B cell (primary cell): Measurements from ENCODE around the gene NPTN. TPM values are rescaled to one million over a fixed set of nuclear protein-coding genes. Genes with fewer than 3 reads are reported as not detected.
A peak's percentile ranks its signal among the peaks of the same experiment; 100 is the strongest.

Source experiments
- ATAC-seq: fragments of 200-7000 bp; cut with Tn5 transposase; one replicate; pipeline ENCODE4 v1.10.0; 2021; ENCODE audit warnings: low read depth, mild to moderate bottlenecking, moderate number of reproducible peaks, moderate library complexity
- CTCF ChIA-PET: fragments of 350-600 bp; sonication (Branson Sonifier 250); formaldehyde crosslinking; loops from one replicate; lab custom pipeline; 2021; ENCODE audit warnings: antibody characterized with exemption, inconsistent platforms; lab: Charles Lee
- POLR2A ChIA-PET: fragments of 350-600 bp; sonication (Branson Sonifier 250); formaldehyde crosslinking; loops from one replicate; lab custom pipeline; 2021; ENCODE audit warnings: antibody characterized with exemption; lab: Charles Lee
- DNase-seq: peaks from one replicate; pipeline ENCODE4 v3.0.0; 2013
- H2AFZ ChIP-seq: 2 replicates; pipeline ENCODE4 v1.6.1; 2012; ENCODE audit warnings: mild to moderate bottlenecking, low read depth, low read length; ENCODE audit not compliant: insufficient read depth, poor library complexity, severe bottlenecking
- H3K27ac ChIP-seq, 2 donors: 1 replicate in 1 of 2; 2 replicates in 1 of 2; pipeline ENCODE4 v1.5.1; 2012 to 2013; ENCODE audit warnings: low read length in 2 of 2, mild to moderate bottlenecking in 2 of 2, moderate library complexity in 1 of 2
- H3K27me3 ChIP-seq, 4 experiments: fragments of 200-600 bp in 1 of 4; sonication (generic) in 1 of 4; replicated peaks in 1 of 4; 1 replicate in 2 of 4; 2 replicates in 2 of 4; pipeline versions ENCODE4 v1.6.1 to v1.7.0; 2013 to 2016; ENCODE audit warnings: low read length in 3 of 4, mild to moderate bottlenecking in 2 of 4, mixed read lengths in 1 of 4, moderate library complexity in 1 of 4; ENCODE audit not compliant: insufficient read depth in 4 of 4, control insufficient read depth in 3 of 4; ENCODE audit errors: control extremely low read depth in 1 of 4
- H3K36me3 ChIP-seq, 2 experiments: replicated peaks in 1 of 2; 1 replicate in 1 of 2; 2 replicates in 1 of 2; pipeline versions ENCODE4 v1.6.1 to v1.7.1; 2013; ENCODE audit warnings: low read length in 1 of 2; ENCODE audit not compliant: insufficient read depth in 2 of 2, control insufficient read depth in 1 of 2; ENCODE audit errors: control extremely low read depth in 1 of 2, extremely low read depth in 1 of 2
- H3K4me1 ChIP-seq, 2 donors: fragments of 200-600 bp in 1 of 2; sonication (generic) in 1 of 2; 1 replicate in 1 of 2; 2 replicates in 1 of 2; pipeline versions ENCODE4 v1.5.1 to v1.6.1; 2013 to 2017; ENCODE audit warnings: low read length in 2 of 2; ENCODE audit not compliant: control insufficient read depth in 2 of 2, insufficient read depth in 2 of 2
- H3K4me2 ChIP-seq: replicated peaks from 2 replicates; pipeline ENCODE3; 2012; ENCODE audit warnings: mild to moderate bottlenecking, low read depth, low read length; ENCODE audit not compliant: poor library complexity, severe bottlenecking
- H3K4me3 ChIP-seq, 5 experiments: fragments of 200-600 bp in 1 of 5; sonication (generic) in 1 of 5; 1 replicate in 3 of 5; 2 replicates in 2 of 5; pipeline versions ENCODE4 v1.5.1 to v1.7.0; 2011 to 2016; ENCODE audit warnings: low read length in 4 of 5, mild to moderate bottlenecking in 4 of 5, low read depth in 2 of 5, control low read depth in 1 of 5, moderate library complexity in 1 of 5; ENCODE audit not compliant: insufficient read depth in 1 of 5; ENCODE audit errors: control extremely low read depth in 1 of 5, extremely low read depth in 1 of 5
- H3K79me2 ChIP-seq: fragments of 200-600 bp; sonication (generic); one replicate; pipeline ENCODE4 v1.6.0; 2016; ENCODE audit warnings: low read length; ENCODE audit not compliant: control insufficient read depth, insufficient read depth
- H3K9ac ChIP-seq: fragments of 200-600 bp; sonication (generic); 2 replicates; pipeline ENCODE4 v1.6.1; 2017; ENCODE audit warnings: mild to moderate bottlenecking, low read length, moderate library complexity
- H3K9me3 ChIP-seq, 3 donors: one replicate each; pipeline versions ENCODE4 v1.6.1 to v1.7.1; 2013; ENCODE audit warnings: low read length in 2 of 3; ENCODE audit not compliant: control insufficient read depth in 2 of 3, insufficient read depth in 1 of 3; ENCODE audit errors: control extremely low read depth in 1 of 3
- H4K20me1 ChIP-seq: 2 replicates; pipeline ENCODE4 v1.6.0; 2012; ENCODE audit warnings: mild to moderate bottlenecking, low read length; ENCODE audit not compliant: insufficient read depth, control insufficient read depth, poor library complexity, severe bottlenecking
- H3K27ac Mint-ChIP-seq: one replicate; pipeline ENCODE4 v1.8.0; 2021; ENCODE audit warnings: mixed read lengths
- H3K27me3 Mint-ChIP-seq: one replicate; pipeline ENCODE4 v1.8.0; 2021; ENCODE audit warnings: mixed read lengths
- H3K4me1 Mint-ChIP-seq: one replicate; pipeline ENCODE4 v1.8.0; 2021; ENCODE audit warnings: mixed read lengths
- H3K4me3 Mint-ChIP-seq: one replicate; pipeline ENCODE4 v1.8.0; 2021; ENCODE audit warnings: mixed read lengths
- H3K9me3 Mint-ChIP-seq: one replicate; pipeline ENCODE4 v1.8.0; 2022; ENCODE audit warnings: mixed read lengths; ENCODE audit not compliant: insufficient read depth
- CTCF ChIP-seq: fragments of 200-600 bp; IDR thresholded peaks from one replicate; pipeline ENCODE4 v1.8.0; 2022; ENCODE audit warnings: antibody characterized with exemption, mild to moderate bottlenecking
- EZH2 ChIP-seq: IDR thresholded peaks from 2 replicates; pipeline ENCODE4 v1.6.1; 2012; ENCODE audit warnings: borderline replicate concordance, low read depth, mild to moderate bottlenecking, moderate library complexity, low read length; ENCODE audit not compliant: insufficient read depth, poor library complexity, severe bottlenecking
- WGBS: methylation state at CpG from one replicate; pipeline ENCODE4 v1.1.5; 2013; ENCODE audit warnings: missing lambda C conversion rate; ENCODE audit not compliant: insufficient coverage; 5-methylcytosine and 5-hydroxymethylcytosine counted together
- intact Hi-C: fragments of 100-400 bp; cut with micrococcal nuclease; formaldehyde crosslinking; loops from one replicate; pipeline ENCODE4 v1.10.0; 2022
- polyA plus RNA-seq: library from polyadenylated mRNA; depleted of rRNA; stranded (reverse); fragments of >200 nt; gene quantifications from 2 replicates; pipeline ENCODE4 v1.2.3, GENCODE V29; 2012
- total RNA-seq, 2 donors: library from RNA; stranded (reverse); fragments of 120-200 nt in 1 of 2; gene quantifications; 1 replicate in 1 of 2; 2 replicates in 1 of 2; pipeline versions ENCODE4 v1.2.3 to v1.2.4, GENCODE V29; 2013 to 2022

NPTN gene
- total and polyA plus RNA-seq, 2 donors (not counting 1 experiment from before 2014, with no cell fraction given) = 23.5 to 40.5 TPM

DNA sequence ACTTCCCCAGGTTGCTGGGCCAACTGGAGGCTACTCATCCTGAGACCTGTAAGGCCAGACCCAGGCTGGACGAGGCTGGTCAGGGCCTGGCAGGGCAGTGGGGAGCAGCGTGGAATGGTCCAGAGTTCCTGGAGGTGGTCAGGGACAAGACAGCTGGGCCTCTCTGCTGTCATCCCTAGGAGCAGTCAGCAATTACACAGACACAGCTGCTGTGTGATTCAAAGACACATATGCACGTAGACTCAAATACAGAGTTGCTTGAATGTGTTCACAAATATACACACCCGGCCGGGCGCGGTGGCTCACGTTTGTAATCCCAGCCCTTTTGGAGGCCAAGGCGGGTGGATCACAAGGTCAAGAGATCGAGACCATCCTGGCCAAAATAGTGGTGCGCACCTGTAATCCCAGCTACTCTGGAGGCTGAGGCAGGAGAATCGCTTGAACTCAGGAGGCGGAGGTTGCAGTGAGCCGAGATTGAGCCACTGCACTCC, 49.5 kb upstream of the NPTN start:
- Histone ChIP-seq H3K4me2 (no peak overlapping the region), H3K4me1 (peaks cover 9 to 12% of the 10 kb centered on the region in 2 donors), H3K9ac (no peak overlapping the region), H3K27me3 (peaks cover 0 to 43% (median 24%) of the 10 kb centered on the region in 4 experiments), H3K36me3 (no peaks in the 10 kb centered on the region), H2AFZ (no peak overlapping the region), H3K27ac (no peak overlapping the region), H3K4me3 (no peak overlapping the region), H3K79me2 (no peaks in the 10 kb centered on the region), H3K9me3 (no peaks in the 10 kb centered on the region), H4K20me1 (no peaks in the 10 kb centered on the region)
- intact Hi-C loops = no loop called here
- TF ChIP-seq EZH2 (no peak), CTCF (no peak)
- DNase-seq = no peak
- Mint-ChIP-seq H3K4me1 (peaks cover 8% of the 10 kb centered on the region), H3K27me3 (peaks cover 58% of the 10 kb centered on the region), H3K4me3 (peak overlapping the region; percentile 1), H3K9me3 (no peaks in the 10 kb centered on the region), H3K27ac (no peak overlapping the region)
- no peak for ATAC-seq
- POLR2A ChIA-PET = no interaction called here
- CTCF ChIA-PET = interaction anchor here (0.7 to 1.0 kb wide), 2 partner anchors 17 to 23 kb away, joined by 3 to 4 read pairs; no protein-coding TSS in a partner anchor
- 85% methylated on average over 11 of the region's 14 CpGs for WGBS

DNA sequence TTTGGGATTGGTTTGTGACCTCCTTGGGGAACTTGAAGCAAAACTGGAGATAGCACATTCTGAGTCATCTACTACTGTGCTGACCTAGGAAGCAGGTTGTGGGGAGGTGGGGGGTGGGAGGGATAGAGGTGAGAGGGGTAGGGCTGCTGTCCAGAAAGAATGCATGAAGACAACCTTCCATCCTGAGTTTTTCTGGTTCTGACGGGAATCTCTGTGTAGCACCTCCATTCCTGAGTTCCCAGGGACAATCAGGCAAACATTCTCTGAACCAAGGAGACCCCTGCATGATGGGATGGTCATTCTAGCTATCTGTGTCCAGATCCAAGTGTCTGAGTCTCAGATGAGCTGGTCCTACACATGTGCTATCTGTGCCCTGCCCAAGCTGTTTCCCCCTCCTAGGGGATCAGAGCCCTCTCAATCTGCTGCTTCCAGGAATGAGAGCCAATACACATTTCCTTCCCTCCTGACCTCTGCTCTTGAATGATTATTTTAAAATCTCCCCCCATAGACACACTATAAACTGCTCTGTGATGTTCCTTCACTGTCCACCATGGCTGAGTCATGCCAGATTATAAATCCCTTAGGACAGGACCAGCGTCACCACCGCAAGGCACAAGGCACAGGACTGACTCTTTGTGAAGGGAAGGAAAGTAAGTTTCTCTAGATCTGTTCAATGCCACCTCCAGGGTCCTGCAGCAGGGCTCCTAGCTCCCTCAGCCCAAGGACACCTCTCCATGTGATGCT, 48.8 kb upstream of the NPTN start:
- Histone ChIP-seq H3K9me3 (no peaks in the 10 kb centered on the region), H3K27me3 (peaks cover 0 to 36% (median 23%) of the 10 kb centered on the region in 4 experiments), H3K36me3 (no peaks in the 10 kb centered on the region), H4K20me1 (no peaks in the 10 kb centered on the region), H3K27ac (no peak overlapping the region), H3K4me2 (no peak overlapping the region), H3K4me3 (no peak overlapping the region), H3K4me1 (peaks cover 9 to 12% of the 10 kb centered on the region in 2 donors), H3K79me2 (no peaks in the 10 kb centered on the region), H3K9ac (no peak overlapping the region), H2AFZ (no peak overlapping the region)
- Mint-ChIP-seq H3K4me3 (no peak overlapping the region), H3K4me1 (peaks cover 8% of the 10 kb centered on the region), H3K27me3 (peaks cover 56% of the 10 kb centered on the region), H3K27ac (no peak overlapping the region), H3K9me3 (no peaks in the 10 kb centered on the region)
- intact Hi-C loops = no loop called here
- POLR2A ChIA-PET = no interaction called here
- CTCF ChIA-PET = no interaction called here
- ATAC-seq = no peak
- WGBS = 88% methylated on average over 3 of the region's 3 CpGs
- no peak for DNase-seq
- TF ChIP-seq EZH2 (no peak), CTCF (no peak)
